ENCODE measurements around the gene ATG4C. TPM values are rescaled to one million over a fixed set of nuclear protein-coding genes. Genes with fewer than 3 reads are reported as not detected.

The ATG4C gene
- total and polyA plus RNA-seq, 2 of the 4 experiments (the other 2 are of a cell fraction) = 4.7 to 7.2 TPM

DNA sequence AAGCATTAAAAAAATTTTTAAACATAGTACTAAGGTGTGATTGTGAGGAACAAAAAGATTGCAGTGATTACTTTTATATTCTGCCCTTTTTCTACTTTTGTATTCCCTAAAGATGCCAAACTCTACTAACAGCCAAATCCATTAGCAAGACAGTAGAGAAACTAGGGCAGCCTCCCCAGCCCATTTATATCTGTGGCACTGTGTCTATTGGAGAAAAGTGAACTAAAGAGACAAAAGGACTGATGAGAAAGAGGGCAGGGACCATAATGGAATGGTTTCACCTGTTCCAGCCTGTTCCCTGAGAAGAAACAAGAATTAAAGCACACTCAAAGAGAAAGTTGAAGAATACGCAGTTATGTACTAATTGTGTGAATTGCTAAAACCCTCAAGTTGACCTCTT is 56.6 kb downstream of the ATG4C start:
- Histone ChIP-seq H3K79me1 (ENCODE audit: low read depth in 1 of 2, low read length in 2 of 2) (no peaks in the 10 kb centered on the region), H4K20me1 (ENCODE audit: insufficient read depth, low read length) (no peaks in the 10 kb centered on the region), H2BK20ac (ENCODE audit: low read depth, low read length) (no peak overlapping the region), H3K18ac (ENCODE audit: low read depth, low read length) (no peak overlapping the region), H4K91ac (ENCODE audit: insufficient read depth, low read depth, low read length) (no peak overlapping the region), H3K4me1 (ENCODE audit: control insufficient read depth, insufficient read depth, low read length) (no peaks in the 10 kb centered on the region), H3K9me1 (ENCODE audit: insufficient read depth, low read length) (no peaks in the 10 kb centered on the region), H2BK5ac (ENCODE audit: low read depth, low read length, poor library complexity, severe bottlenecking) (no peak overlapping the region), H3K4me3 (ENCODE audit: insufficient read depth, low read depth, low read length) (no peak overlapping the region), H3K23ac (ENCODE audit: low read depth, low read length) (no peak overlapping the region), H3K36me3 (ENCODE audit: control insufficient read depth, insufficient read depth, low read length) (no peaks in the 10 kb centered on the region), H2AK5ac (ENCODE audit: low read depth, low read length) (no peak overlapping the region), H2BK120ac (ENCODE audit: low read depth, low read length) (no peak overlapping the region), H3K9me3 (ENCODE audit: control insufficient read depth, insufficient read depth, low read length) (no peaks in the 10 kb centered on the region), H3K56ac (ENCODE audit: extremely low read depth, insufficient read depth, low read length) (no peak overlapping the region), H4K5ac (ENCODE audit: low read depth, low read length) (no peak overlapping the region), H3K9ac (ENCODE audit: low read depth, low read length) (no peak overlapping the region), H2BK15ac (ENCODE audit: low read depth, low read length) (no peak overlapping the region), H3K27me3 (ENCODE audit: control insufficient read depth, insufficient read depth, low read length) (no peaks in the 10 kb centered on the region), H4K8ac (ENCODE audit: low read depth in 2 of 2, low read length in 2 of 2) (no peak overlapping the region), H3K14ac (replicated peaks; ENCODE audit: low read depth, low read length) (no peak overlapping the region), H2AK9ac (replicated peaks; ENCODE audit: low read depth, low read length, poor library complexity) (no peak overlapping the region), H3K27ac (ENCODE audit: insufficient read depth, low read length) (no peak overlapping the region), H3K4ac (ENCODE audit: low read depth, low read length) (no peak overlapping the region), H2AFZ (replicated peaks; ENCODE audit: low read length, poor library complexity) (no peak overlapping the region), H3K4me2 (ENCODE audit: low read depth, low read length) (no peak overlapping the region)
- DNase-seq (no peak), ATAC-seq (ENCODE audit: low read depth) (no peak)
- no CpG with 5 or more reads among the region's 1 CpG for WGBS, 2 experiments (ENCODE audit: extremely low coverage in 2 of 2, insufficient read length in 1 of 2)
- ChIA-PET POLR2A (ENCODE audit: unreplicated experiment) (no interaction called here), CTCF (no interaction called here)
- TF ChIP-seq FOS (IDR thresholded peaks at IDR 0.05; ENCODE audit: low read depth, low read length) (no peak), RAD21 (IDR thresholded peaks at IDR 0.05; ENCODE audit: low read length) (no peak)
- no TSS peak for BruUV-seq (replicated peaks)
- dilution Hi-C loops (cut with HindIII; ENCODE audit: low sequenced_read_pairs, unreplicated experiment) (no loop called here), in situ Hi-C loops (cut with MboI; ENCODE audit: low sequenced_read_pairs) (loop anchor here (25.0 kb wide), 2 partner anchors 597 to 697 kb away; no protein-coding TSS in a partner anchor), intact Hi-C loops (cut with micrococcal nuclease) (loop anchor here (2.0 to 10.0 kb wide), 3 partner anchors 124 to 697 kb away; no protein-coding TSS in a partner anchor)

Data from IMR-90 (cell line).